Effector memory CD4-positive, alpha-beta T cell (primary cell): ENCODE data around the gene SPON1.
A peak's percentile ranks its signal among the peaks of the same experiment; 100 is the strongest.

ENCODE experiments used
- DNase-seq, 3 donors: peaks; one replicate each; pipeline ENCODE4 v3.0.0-alpha.2; 2020
- H3K27ac ChIP-seq: 2 replicates; pipeline ENCODE4 v1.7.0; 2013; ENCODE audit warnings: mild to moderate bottlenecking, low read length, moderate library complexity; ENCODE audit not compliant: insufficient read depth, poor library complexity, severe bottlenecking
- H3K27me3 ChIP-seq: replicated peaks from 2 replicates; pipeline ENCODE4 v1.7.0; 2013; ENCODE audit warnings: mild to moderate bottlenecking, low read length; ENCODE audit not compliant: insufficient read depth, control insufficient read depth, poor library complexity, severe bottlenecking
- H3K36me3 ChIP-seq: 2 replicates; pipeline ENCODE4 v1.7.0; 2013; ENCODE audit warnings: mild to moderate bottlenecking, low read length, moderate library complexity; ENCODE audit not compliant: control insufficient read depth, insufficient read depth
- H3K4me1 ChIP-seq: 2 replicates; pipeline ENCODE4 v1.7.0; 2013; ENCODE audit warnings: low read length, mild to moderate bottlenecking; ENCODE audit not compliant: control insufficient read depth, insufficient read depth, poor library complexity, severe bottlenecking
- H3K4me3 ChIP-seq: 2 replicates; pipeline ENCODE4 v1.7.0; 2013; ENCODE audit warnings: low read length, low read depth, mild to moderate bottlenecking; ENCODE audit not compliant: insufficient read depth, poor library complexity, severe bottlenecking
- H3K9me3 ChIP-seq: 2 replicates; pipeline ENCODE4 v1.7.0; 2013; ENCODE audit warnings: mild to moderate bottlenecking, low read length, moderate library complexity; ENCODE audit not compliant: control insufficient read depth

Gene SPON1

GRCh38 chr11:13958641-13959400 is 3.7 kb upstream of the SPON1 start:
- Histone ChIP-seq H3K27me3 (peaks cover 7% of the 10 kb centered on the region), H3K27ac (no peak overlapping the region), H3K4me1 (peaks cover 11% of the 10 kb centered on the region), H3K4me3 (no peak overlapping the region), H3K36me3 (no peaks in the 10 kb centered on the region), H3K9me3 (no peaks in the 10 kb centered on the region)
- DNase-seq, result no peak

GRCh38 chr11:13962198-13962561 is 343 bp upstream of the SPON1 start:
- Histone ChIP-seq H3K4me1 (peaks cover 20% of the 10 kb centered on the region), H3K27me3 (peaks cover 13% of the 10 kb centered on the region), H3K4me3 (peak overlapping the region; percentile 40), H3K27ac (no peak overlapping the region), H3K9me3 (no peaks in the 10 kb centered on the region), H3K36me3 (no peaks in the 10 kb centered on the region)
- DNase-seq, result no peak

- peak overlapping the region; percentile 40 for H3K4me3 ChIP-seq
- no peak overlapping the region for H3K27ac ChIP-seq
- peaks cover 13% of the 10 kb centered on the region for H3K27me3 ChIP-seq
- H3K4me1 ChIP-seq, result peaks cover 20% of the 10 kb centered on the region
- DNase-seq, result no peak
- no peaks in the 10 kb centered on the region for H3K9me3 ChIP-seq
- H3K36me3 ChIP-seq, result no peaks in the 10 kb centered on the region
Measured at GRCh38 chr11:13963169-13963948, 836 bp downstream of the SPON1 start.

GRCh38 chr11:13963949-13964770 is 1.6 kb downstream of the SPON1 start:
- no peak overlapping the region for H3K27ac ChIP-seq
- peaks cover 13% of the 10 kb centered on the region for H3K27me3 ChIP-seq
- no peaks in the 10 kb centered on the region for H3K36me3 ChIP-seq
- DNase-seq, result no peak
- peaks cover 20% of the 10 kb centered on the region for H3K4me1 ChIP-seq
- H3K4me3 ChIP-seq, result peak overlapping the region; percentile 40
- no peaks in the 10 kb centered on the region for H3K9me3 ChIP-seq

GRCh38 chr11:13964771-13965074 is 2.2 kb downstream of the SPON1 start:
- H3K27ac ChIP-seq, result no peak overlapping the region
- peak overlapping the region; percentile 40 for H3K4me3 ChIP-seq
- H3K27me3 ChIP-seq, result peaks cover 13% of the 10 kb centered on the region
- H3K36me3 ChIP-seq, result no peaks in the 10 kb centered on the region
- peaks cover 20% of the 10 kb centered on the region for H3K4me1 ChIP-seq
- no peaks in the 10 kb centered on the region for H3K9me3 ChIP-seq
- DNase-seq, result no peak

GRCh38 chr11:13965337-13965736 is 2.8 kb downstream of the SPON1 start:
- Histone ChIP-seq H3K27ac (no peak overlapping the region), H3K9me3 (no peaks in the 10 kb centered on the region), H3K4me1 (peaks cover 20% of the 10 kb centered on the region), H3K27me3 (peaks cover 13% of the 10 kb centered on the region), H3K36me3 (no peaks in the 10 kb centered on the region), H3K4me3 (no peak overlapping the region)
- no peak for DNase-seq

- H3K27me3 ChIP-seq, result peaks cover 13% of the 10 kb centered on the region
- no peak for DNase-seq
- no peaks in the 10 kb centered on the region for H3K9me3 ChIP-seq
- no peaks in the 10 kb centered on the region for H3K36me3 ChIP-seq
- H3K4me1 ChIP-seq, result peaks cover 20% of the 10 kb centered on the region
- no peak overlapping the region for H3K4me3 ChIP-seq
- no peak overlapping the region for H3K27ac ChIP-seq
Measured at GRCh38 chr11:13966013-13966412, 3.5 kb downstream of the SPON1 start.

GRCh38 chr11:13966486-13966885 is 4.0 kb downstream of the SPON1 start:
- Histone ChIP-seq H3K27ac (no peak overlapping the region), H3K36me3 (no peaks in the 10 kb centered on the region), H3K4me1 (peaks cover 20% of the 10 kb centered on the region), H3K9me3 (no peaks in the 10 kb centered on the region), H3K4me3 (no peak overlapping the region), H3K27me3 (peaks cover 13% of the 10 kb centered on the region)
- no peak for DNase-seq

GRCh38 chr11:13970986-13971385 is 8.5 kb downstream of the SPON1 start:
- Histone ChIP-seq H3K27ac (no peak overlapping the region), H3K27me3 (no peaks in the 10 kb centered on the region), H3K4me1 (no peaks in the 10 kb centered on the region), H3K4me3 (no peak overlapping the region), H3K9me3 (no peaks in the 10 kb centered on the region), H3K36me3 (no peaks in the 10 kb centered on the region)
- DNase-seq, result no peak
